Activated T-helper 2 cell treated with anti-CD3 and anti-CD28 coated beads, Interferon-gamma antibody, Interleukin-2, Interleukin-4, amounts not matched to agents 10 μg/mL and 5 μg/mL and 100 μg/mL, durations not matched to agents 14 hours and 24 hours and 36 hours (primary cell): ENCODE results near the gene AEBP1. TPM values are rescaled to one million over a fixed set of nuclear protein-coding genes. Genes with fewer than 3 reads are reported as not detected.

Experiments
- DNase-seq: peaks from one replicate; pipeline ENCODE4 v3.0.0; 2021; ENCODE audit warnings: low spot score
- H3K27ac Mint-ChIP-seq: one replicate; pipeline ENCODE4 v1.8.0; 2021; ENCODE audit warnings: mixed read lengths
- H3K27me3 Mint-ChIP-seq: one replicate; pipeline ENCODE4 v1.8.0; 2021; ENCODE audit warnings: low read depth, mixed read lengths
- H3K36me3 Mint-ChIP-seq: one replicate; pipeline ENCODE4 v1.8.0; 2021; ENCODE audit warnings: low read depth, mixed read lengths
- H3K4me1 Mint-ChIP-seq: one replicate; pipeline ENCODE4 v1.8.0; 2021; ENCODE audit warnings: low read depth, mixed read lengths
- H3K4me3 Mint-ChIP-seq: one replicate; pipeline ENCODE4 v1.8.0; 2021; ENCODE audit warnings: low read depth, mild to moderate bottlenecking, moderate library complexity, mixed read lengths
- H3K9me3 Mint-ChIP-seq: one replicate; pipeline ENCODE4 v1.8.0; 2021; ENCODE audit warnings: mixed read lengths
- intact Hi-C: fragments of 100-400 bp; cut with micrococcal nuclease; formaldehyde crosslinking; loops from one replicate; pipeline ENCODE4 v1.15.1; 2023
- total RNA-seq: library from RNA; stranded (reverse); gene quantifications from 2 replicates; pipeline ENCODE4 v1.2.3, GENCODE V29; 2022

Gene AEBP1
- total RNA-seq, 1 donor from 2014 or later = 38.7 TPM

GRCh38 chr7:44062903-44063295 lies 41.2 kb upstream of the AEBP1 start:
- intact Hi-C loops = no loop called here
- DNase-seq = no peak
- Mint-ChIP-seq H3K36me3 (peaks cover 34% of the 10 kb centered on the region), H3K4me1 (peaks cover 5% of the 10 kb centered on the region), H3K4me3 (no peak overlapping the region), H3K27me3 (no peaks in the 10 kb centered on the region), H3K27ac (no peak overlapping the region), H3K9me3 (no peaks in the 10 kb centered on the region)

DNA sequence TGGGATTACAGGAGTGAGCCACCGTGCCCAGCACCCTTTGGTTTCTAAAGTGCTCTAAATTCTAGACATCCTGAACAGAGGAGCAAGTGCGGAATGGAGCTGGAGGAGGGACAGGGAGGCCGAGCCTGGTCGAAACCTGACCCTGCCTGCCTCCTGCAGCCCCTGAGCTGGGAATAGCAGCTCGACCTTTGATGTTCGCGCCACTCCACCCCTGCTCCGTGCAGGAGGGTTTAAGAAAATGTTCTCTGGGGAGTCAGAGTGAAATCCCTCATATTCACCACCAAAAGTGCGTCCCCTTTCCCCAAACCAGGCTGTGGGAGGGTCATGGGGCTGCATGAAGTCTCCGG lies 40.6 kb upstream of the AEBP1 start:
- intact Hi-C loops = no loop called here
- Mint-ChIP-seq H3K27me3 (no peaks in the 10 kb centered on the region), H3K4me1 (peaks cover 9% of the 10 kb centered on the region), H3K36me3 (peaks cover 28% of the 10 kb centered on the region), H3K9me3 (no peaks in the 10 kb centered on the region), H3K4me3 (no peak overlapping the region), H3K27ac (no peak overlapping the region)
- no peak for DNase-seq

GRCh38 chr7:44063894-44064651 lies 40.1 kb upstream of the AEBP1 start:
- Mint-ChIP-seq H3K27me3 (no peaks in the 10 kb centered on the region), H3K4me3 (no peak overlapping the region), H3K9me3 (no peaks in the 10 kb centered on the region), H3K36me3 (peaks cover 22% of the 10 kb centered on the region), H3K27ac (no peak overlapping the region), H3K4me1 (peaks cover 11% of the 10 kb centered on the region)
- intact Hi-C loops = no loop called here
- no peak for DNase-seq

DNA sequence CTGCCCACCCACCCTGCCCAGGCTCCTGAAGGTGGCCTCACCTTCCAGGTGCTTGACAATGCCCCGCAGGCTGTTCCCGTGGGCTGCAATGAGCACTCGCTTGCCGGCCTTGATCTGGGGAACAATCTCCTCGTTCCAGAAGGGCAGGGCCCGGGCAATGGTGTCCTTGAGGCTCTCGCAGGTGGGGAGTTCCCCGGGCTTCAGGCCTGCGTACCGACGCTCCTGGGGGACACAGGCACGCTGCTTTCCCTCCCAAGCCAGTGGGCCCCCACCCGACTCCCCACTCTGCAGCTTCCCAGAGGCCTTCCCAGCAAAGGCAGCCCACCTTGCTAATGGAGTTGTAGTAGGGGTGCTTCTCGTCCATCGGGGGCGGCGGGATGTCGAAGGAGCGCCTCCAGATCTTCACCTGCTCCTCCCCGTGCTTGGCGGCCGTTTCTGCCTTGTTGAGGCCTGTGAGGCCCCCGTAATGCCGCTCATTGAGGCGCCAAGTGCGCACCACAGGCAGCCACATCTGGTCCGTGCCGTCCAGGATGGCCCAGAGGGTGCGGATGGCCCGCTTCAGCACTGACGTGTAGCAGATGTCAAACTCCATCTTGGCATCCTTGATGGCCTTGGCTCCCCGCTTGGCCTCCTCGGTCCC lies 39.2 kb upstream of the AEBP1 start:
- Mint-ChIP-seq H3K9me3 (no peaks in the 10 kb centered on the region), H3K4me3 (no peak overlapping the region), H3K36me3 (peaks cover 14% of the 10 kb centered on the region), H3K27ac (no peak overlapping the region), H3K4me1 (peaks cover 11% of the 10 kb centered on the region), H3K27me3 (no peaks in the 10 kb centered on the region)
- DNase-seq = no peak
- intact Hi-C loops = no loop called here

GRCh38 chr7:44065431-44066110 lies 38.6 kb upstream of the AEBP1 start, which contains the start of gene PGAM2:
PGAM2 (minus strand) TSS chr7:44065567; CDS start chr7:44065529, 38 bp downstream.
- no peak within 1 kb of the TSS for H3K27ac Mint-ChIP-seq
- H3K4me1 Mint-ChIP-seq = peaks cover 11% of the 10 kb centered on the region
- H3K4me3 Mint-ChIP-seq = no peak within 1 kb of the TSS
- DNase-seq = no peak
- H3K36me3 Mint-ChIP-seq = peaks cover 9% of the 10 kb centered on the region
- no peaks in the 10 kb centered on the region for H3K27me3 Mint-ChIP-seq
- H3K9me3 Mint-ChIP-seq = no peaks in the 10 kb centered on the region
- intact Hi-C loops = no loop called here

DNA sequence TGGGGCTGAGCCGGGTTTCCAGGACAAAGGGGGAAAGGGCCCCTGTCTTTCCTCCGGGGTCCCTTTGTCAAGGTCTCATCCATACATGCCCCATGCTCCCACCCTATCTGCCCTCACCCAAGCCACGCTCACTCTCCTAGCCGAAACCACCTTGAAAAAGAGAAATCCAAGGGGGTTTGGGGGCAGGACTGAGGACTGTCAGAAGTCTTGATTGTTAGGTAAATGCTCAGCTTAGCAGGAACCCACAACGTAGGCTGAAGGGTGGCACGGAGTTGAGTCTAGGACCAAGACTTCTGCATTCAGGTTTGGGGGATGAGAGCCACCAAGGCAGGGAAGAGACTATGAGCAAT lies 38.1 kb upstream of the AEBP1 start:
- peaks cover 9% of the 10 kb centered on the region for H3K36me3 Mint-ChIP-seq
- no peak overlapping the region for H3K4me3 Mint-ChIP-seq
- no peak for DNase-seq
- H3K4me1 Mint-ChIP-seq = peaks cover 11% of the 10 kb centered on the region
- H3K27me3 Mint-ChIP-seq = no peaks in the 10 kb centered on the region
- intact Hi-C loops = no loop called here
- H3K27ac Mint-ChIP-seq = no peak overlapping the region
- no peaks in the 10 kb centered on the region for H3K9me3 Mint-ChIP-seq

DNA sequence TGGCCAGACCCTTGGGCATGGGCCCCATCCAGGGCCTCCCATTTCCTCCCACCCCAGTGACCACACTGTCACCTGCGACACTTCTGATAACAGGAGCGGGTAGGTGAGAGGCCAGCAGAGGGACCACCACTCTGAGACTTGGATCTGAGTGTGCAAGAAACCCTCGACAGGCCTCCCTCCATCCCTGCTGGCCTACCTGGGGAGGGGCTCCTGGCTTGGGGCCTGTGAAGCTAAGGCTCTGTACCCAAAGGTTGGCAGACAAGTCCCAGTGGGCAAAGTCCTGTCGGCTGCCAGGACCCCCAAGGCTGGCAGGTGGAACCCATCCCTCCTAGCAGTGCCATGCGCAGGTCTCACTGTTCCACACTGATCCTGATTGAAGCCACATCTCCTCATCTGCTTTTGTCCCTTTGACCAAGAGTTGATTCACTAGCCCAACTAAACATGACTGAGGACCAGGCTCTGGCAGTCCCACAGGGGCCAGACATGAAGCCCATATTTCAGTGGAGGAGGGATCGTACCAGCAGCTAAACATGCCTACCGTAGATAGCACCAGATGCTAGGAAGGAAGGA lies 37.6 kb upstream of the AEBP1 start:
- H3K27ac Mint-ChIP-seq = no peak overlapping the region
- H3K36me3 Mint-ChIP-seq = peaks cover 5% of the 10 kb centered on the region
- H3K4me3 Mint-ChIP-seq = no peak overlapping the region
- no peaks in the 10 kb centered on the region for H3K9me3 Mint-ChIP-seq
- intact Hi-C loops = no loop called here
- H3K4me1 Mint-ChIP-seq = peaks cover 11% of the 10 kb centered on the region
- no peak for DNase-seq
- H3K27me3 Mint-ChIP-seq = no peaks in the 10 kb centered on the region

DNA sequence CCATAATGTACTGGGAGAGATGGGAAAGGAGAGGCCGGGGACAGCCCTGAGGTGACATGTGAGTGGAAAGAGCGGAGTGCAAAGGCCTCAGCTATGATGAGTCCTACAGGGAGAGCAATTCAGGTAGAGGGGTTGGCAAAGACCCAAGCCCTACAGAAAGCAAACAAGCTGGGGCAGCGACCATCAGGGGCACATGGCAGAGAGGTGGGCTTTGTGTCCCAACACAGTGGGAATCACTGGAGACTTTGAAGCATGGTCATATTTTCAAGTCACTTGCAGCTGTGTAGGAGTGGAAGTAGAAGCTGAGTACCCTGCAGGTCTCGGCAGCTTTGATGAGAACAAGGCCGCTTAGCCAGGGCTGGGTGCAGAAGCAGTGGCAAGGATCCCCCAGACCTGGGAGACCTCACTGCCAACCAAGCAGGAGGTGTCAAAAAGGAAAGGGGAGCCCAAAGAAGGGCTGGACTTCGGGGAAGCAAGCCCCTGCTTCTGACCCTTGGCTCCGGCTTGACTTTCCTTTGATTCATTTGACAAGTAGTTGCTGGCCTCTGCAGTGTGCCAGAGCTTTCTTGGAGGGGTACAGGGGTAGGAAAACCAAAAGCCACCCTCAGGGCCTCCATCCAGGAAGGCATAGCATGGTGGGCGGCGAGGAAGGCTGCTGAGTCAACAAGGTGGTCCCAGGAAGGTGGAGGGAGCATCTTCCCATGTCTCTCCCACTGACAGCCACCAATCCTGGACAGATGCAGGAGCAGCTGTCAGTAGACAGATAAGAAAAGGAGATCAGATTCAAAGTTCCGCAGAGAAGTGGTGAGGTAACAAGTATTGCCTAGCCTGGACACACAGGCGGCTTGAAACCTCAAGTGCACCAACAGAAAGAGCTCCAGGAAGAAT lies 36.8 kb upstream of the AEBP1 start:
- Mint-ChIP-seq H3K9me3 (no peaks in the 10 kb centered on the region), H3K4me3 (no peak overlapping the region), H3K27me3 (no peaks in the 10 kb centered on the region), H3K36me3 (peaks cover 8% of the 10 kb centered on the region), H3K27ac (no peak overlapping the region), H3K4me1 (peaks cover 11% of the 10 kb centered on the region)
- intact Hi-C loops = no loop called here
- no peak for DNase-seq

DNA sequence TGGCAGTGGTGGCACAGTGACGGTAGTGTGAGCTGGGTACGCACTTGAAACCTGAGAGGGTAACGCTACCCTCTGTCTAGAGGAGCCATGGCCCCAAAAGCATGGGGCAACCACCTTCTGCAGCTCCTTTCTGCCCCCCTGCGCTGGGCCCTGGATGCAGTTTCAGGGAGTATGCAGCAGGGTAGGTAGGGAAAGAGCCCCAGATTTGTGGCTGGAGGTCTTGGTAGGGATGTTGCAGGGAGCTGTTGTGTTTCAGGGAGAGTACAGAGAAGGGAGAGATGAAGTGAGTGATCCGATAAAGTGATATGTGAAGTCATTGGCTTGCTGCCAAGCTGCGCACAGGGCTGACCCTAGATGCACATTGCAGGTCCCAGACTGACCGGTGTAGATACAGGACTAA lies 36.1 kb upstream of the AEBP1 start:
- no peak overlapping the region for H3K4me3 Mint-ChIP-seq
- H3K27ac Mint-ChIP-seq = no peak overlapping the region
- intact Hi-C loops = no loop called here
- peaks cover 11% of the 10 kb centered on the region for H3K4me1 Mint-ChIP-seq
- H3K36me3 Mint-ChIP-seq = peaks cover 15% of the 10 kb centered on the region
- H3K9me3 Mint-ChIP-seq = no peaks in the 10 kb centered on the region
- no peaks in the 10 kb centered on the region for H3K27me3 Mint-ChIP-seq
- DNase-seq = no peak

- intact Hi-C loops = no loop called here
- no peak for DNase-seq
- Mint-ChIP-seq H3K4me1 (peaks cover 7% of the 10 kb centered on the region), H3K27ac (no peak overlapping the region), H3K27me3 (no peaks in the 10 kb centered on the region), H3K36me3 (peaks cover 38% of the 10 kb centered on the region), H3K4me3 (no peak overlapping the region), H3K9me3 (no peaks in the 10 kb centered on the region)
These were observed 32.3 kb upstream of the AEBP1 start for GRCh38 chr7:44071726-44072363.

DNA sequence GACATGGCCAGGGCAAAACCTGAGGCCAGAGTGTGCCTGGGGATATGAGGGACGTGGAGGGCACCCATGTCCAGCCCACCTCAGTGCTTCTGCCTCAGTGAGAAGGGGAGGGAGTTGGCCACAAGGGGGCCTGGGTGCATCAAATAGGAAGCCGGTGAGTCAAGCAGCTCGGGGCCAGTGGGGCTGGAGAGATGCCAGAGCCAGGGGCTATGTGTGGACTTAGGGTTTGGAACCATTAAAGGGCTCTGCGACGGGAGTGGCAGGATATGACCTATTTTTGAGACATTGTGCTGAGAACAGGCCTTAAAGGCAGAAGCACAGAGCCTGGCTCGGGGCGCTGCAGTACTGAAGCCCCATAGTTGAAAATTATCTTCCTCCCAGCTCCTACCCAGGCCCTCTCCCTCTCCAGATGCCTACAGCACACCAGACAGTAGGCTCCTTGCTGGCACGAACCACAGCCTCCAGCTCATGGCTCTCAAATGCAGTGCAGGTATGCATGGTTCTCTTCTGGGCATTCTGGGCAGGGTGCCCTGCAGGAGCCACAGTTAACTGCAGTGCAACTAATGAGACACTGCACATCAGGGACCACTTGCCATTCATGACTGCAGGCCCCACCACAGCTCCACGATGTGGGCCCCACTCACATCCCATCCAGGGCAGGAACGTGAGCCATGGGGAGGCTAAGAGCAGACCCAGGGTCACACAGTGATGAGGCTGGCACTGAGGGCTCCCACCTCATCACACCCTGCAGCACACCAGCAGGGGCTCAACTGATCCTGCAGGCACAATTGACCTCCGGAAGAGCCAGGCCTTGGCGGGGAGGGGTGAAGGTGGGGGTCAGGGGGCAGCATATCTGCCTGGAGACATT lies 31.5 kb upstream of the AEBP1 start:
- no peaks in the 10 kb centered on the region for H3K27me3 Mint-ChIP-seq
- H3K4me3 Mint-ChIP-seq = no peak overlapping the region
- intact Hi-C loops = no loop called here
- H3K36me3 Mint-ChIP-seq = peaks cover 43% of the 10 kb centered on the region
- no peak for DNase-seq
- no peak overlapping the region for H3K27ac Mint-ChIP-seq
- H3K9me3 Mint-ChIP-seq = no peaks in the 10 kb centered on the region
- H3K4me1 Mint-ChIP-seq = peaks cover 8% of the 10 kb centered on the region
